Kidney epithelial cell (primary cell): ENCODE results near the gene RNF34. TPM values are rescaled to one million over a fixed set of nuclear protein-coding genes. Genes with fewer than 3 reads are reported as not detected.

ENCODE experiments used
- DNase-seq: peaks from one replicate; pipeline ENCODE4 v3.0.0-alpha.2; 2010; ENCODE audit warnings: low read depth
- H3K27me3 ChIP-seq: 2 replicates; pipeline ENCODE4 v1.6.0; 2011; ENCODE audit warnings: low read length; ENCODE audit not compliant: control insufficient read depth, insufficient read depth
- H3K36me3 ChIP-seq: 2 replicates; pipeline ENCODE4 v1.5.1; 2011; ENCODE audit warnings: low read length; ENCODE audit not compliant: control insufficient read depth, insufficient read depth
- H3K4me3 ChIP-seq: 2 replicates; pipeline ENCODE4 v1.5.1; 2011; ENCODE audit warnings: low read depth, mild to moderate bottlenecking, control low read depth, low read length
- total RNA-seq: library from RNA; depleted of rRNA; stranded (reverse); fragments of >200 nt; gene quantifications from 2 replicates; pipeline ENCODE4 v1.2.3, GENCODE V29; 2015
- TF ChIP-seq, protein P1 (sequence below): IDR thresholded peaks from 2 replicates; pipeline ENCODE4 v1.5.1; 2011; ENCODE audit warnings: mild to moderate bottlenecking, moderate library complexity, low read length, control low read depth, inconsistent platforms; ENCODE audit not compliant: insufficient read depth, poor library complexity, severe bottlenecking

Gene RNF34
- total RNA-seq, 1 donor from 2014 or later = 45.3 TPM

- H3K36me3 ChIP-seq = peaks cover 2% of the 10 kb centered on the region
- no peak overlapping the region for H3K4me3 ChIP-seq
- H3K27me3 ChIP-seq = no peaks in the 10 kb centered on the region
- TF ChIP-seq, protein P1, sequence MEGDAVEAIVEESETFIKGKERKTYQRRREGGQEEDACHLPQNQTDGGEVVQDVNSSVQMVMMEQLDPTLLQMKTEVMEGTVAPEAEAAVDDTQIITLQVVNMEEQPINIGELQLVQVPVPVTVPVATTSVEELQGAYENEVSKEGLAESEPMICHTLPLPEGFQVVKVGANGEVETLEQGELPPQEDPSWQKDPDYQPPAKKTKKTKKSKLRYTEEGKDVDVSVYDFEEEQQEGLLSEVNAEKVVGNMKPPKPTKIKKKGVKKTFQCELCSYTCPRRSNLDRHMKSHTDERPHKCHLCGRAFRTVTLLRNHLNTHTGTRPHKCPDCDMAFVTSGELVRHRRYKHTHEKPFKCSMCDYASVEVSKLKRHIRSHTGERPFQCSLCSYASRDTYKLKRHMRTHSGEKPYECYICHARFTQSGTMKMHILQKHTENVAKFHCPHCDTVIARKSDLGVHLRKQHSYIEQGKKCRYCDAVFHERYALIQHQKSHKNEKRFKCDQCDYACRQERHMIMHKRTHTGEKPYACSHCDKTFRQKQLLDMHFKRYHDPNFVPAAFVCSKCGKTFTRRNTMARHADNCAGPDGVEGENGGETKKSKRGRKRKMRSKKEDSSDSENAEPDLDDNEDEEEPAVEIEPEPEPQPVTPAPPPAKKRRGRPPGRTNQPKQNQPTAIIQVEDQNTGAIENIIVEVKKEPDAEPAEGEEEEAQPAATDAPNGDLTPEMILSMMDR = no peak
- DNase-seq = no peak
These were observed 20.2 kb downstream of the RNF34 start for GRCh38 chr12:121420109-121420508.

- H3K4me3 ChIP-seq = no peak overlapping the region
- no peak for DNase-seq
- H3K27me3 ChIP-seq = no peaks in the 10 kb centered on the region
- peaks cover 2% of the 10 kb centered on the region for H3K36me3 ChIP-seq
- TF ChIP-seq, protein P1 = no peak
These were observed 23.3 kb downstream of the RNF34 start for GRCh38 chr12:121423253-121423652.

DNA sequence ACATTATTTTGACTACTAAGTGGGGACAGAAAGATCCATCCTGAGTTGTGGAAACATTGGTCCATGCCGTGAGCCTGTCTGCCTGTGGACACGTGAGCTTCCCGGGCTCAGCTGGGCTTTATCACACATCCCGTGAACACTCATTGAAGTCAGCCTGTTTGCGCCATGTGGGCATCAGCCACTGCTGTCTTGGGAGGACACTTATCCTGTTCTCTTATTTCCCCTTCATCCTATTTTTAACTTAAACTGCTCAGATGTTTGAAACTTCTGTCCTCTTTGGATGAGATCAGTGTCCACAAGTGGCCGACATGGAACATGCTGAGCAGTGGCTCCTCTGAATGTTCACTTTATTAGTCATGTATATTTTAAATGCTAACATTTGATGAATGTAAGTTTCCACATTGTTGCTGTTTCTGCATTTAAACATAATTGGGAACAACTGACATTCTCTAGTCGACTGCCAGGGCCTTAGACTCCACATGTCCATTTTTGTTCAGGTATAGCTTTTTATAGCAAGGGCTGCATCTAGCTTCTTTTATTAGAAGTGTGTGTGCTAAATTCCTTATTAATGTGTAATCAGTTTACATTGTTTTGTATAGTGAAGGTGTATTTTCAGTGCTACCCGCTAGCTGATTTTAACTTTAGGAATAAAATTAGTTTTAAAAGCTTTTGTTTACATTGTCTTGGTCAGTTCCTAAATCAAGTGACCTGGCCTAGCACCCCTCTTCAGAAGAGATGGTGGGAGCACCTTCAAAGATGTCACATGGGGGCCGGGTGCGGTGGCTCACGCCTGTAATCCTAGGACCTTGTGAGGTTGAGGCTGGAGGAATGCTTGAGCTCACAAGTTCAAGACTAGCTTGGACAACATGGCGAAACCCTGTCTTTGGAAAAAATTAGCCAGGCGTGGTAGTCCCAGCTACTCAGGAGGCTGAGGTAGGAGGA is 24.0 kb downstream of the RNF34 start:
- no peaks in the 10 kb centered on the region for H3K27me3 ChIP-seq

DNA sequence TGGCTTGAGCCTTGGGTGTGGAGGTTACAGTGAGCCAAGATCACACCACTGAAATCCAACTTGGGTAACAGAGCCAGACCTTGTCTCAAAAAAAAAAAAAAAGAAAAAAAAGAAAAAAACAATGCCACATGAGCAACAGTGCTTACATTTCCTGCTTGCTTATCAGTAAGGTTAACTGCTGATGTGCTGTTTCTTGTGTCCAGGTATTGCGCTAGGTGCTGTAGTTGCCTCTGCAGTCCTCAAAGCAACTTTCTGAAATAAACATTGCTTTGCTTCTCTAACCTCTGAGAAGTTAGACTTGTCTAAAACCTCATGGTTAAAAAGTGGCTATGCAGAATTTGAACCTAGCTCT is 24.7 kb downstream of the RNF34 start:
- H3K4me3 ChIP-seq = no peak overlapping the region
- TF ChIP-seq, protein P1 = no peak
- no peaks in the 10 kb centered on the region for H3K27me3 ChIP-seq
- no peak for DNase-seq
- H3K36me3 ChIP-seq = peaks cover 2% of the 10 kb centered on the region

More for the DNA sequence above, 24.0 kb downstream of the RNF34 start:
- DNase-seq = no peak
- Histone ChIP-seq H3K36me3 (peaks cover 2% of the 10 kb centered on the region), H3K4me3 (no peak overlapping the region)
- TF ChIP-seq, protein P1 = no peak

- H3K36me3 ChIP-seq = peaks cover 3% of the 10 kb centered on the region
- no peak for DNase-seq
- TF ChIP-seq, protein P1 = no peak
- no peaks in the 10 kb centered on the region for H3K27me3 ChIP-seq
- no peak overlapping the region for H3K4me3 ChIP-seq
These were observed 27.7 kb downstream of the RNF34 start for GRCh38 chr12:121427556-121428050.

DNA sequence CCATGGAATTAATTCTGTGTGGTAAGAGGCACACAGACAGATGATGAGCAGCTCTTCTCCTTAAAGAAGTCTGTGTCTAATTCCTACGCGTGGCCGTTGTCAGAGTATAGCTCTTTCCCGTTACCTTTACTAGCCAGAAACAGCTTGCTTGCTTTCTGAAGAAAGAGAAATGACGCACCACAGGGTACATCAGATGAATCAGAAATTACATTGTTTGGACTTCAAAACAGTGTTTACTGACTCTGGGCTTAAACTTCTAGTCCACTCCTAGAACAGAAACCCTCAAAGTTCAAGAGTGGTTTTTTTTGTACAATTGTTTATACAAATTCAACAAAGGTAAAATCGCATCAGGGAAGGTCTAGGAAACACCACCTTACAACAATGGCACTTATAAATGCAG is 29.0 kb downstream of the RNF34 start:
- TF ChIP-seq, protein P1 = no peak
- Histone ChIP-seq H3K27me3 (no peaks in the 10 kb centered on the region), H3K4me3 (no peak overlapping the region), H3K36me3 (peaks cover 1% of the 10 kb centered on the region)
- DNase-seq = no peak
